Panc1 (cell line): ENCODE results near the gene RALGPS1. TPM values are rescaled to one million over a fixed set of nuclear protein-coding genes. Genes with fewer than 3 reads are reported as not detected.

Source experiments
- ATAC-seq: fragments of 200-7000 bp; cut with Tn5 transposase; 2 replicates; pipeline ENCODE4 v1.9.1; 2020; ENCODE audit warnings: mild to moderate bottlenecking, moderate library complexity
- BruUV-seq: library from RNA; stranded (reverse); fragments of 400-500 nt; replicated peaks from 2 replicates; lab custom pipeline; 2021; lab: Mats Ljungman, UMichigan
- CTCF ChIA-PET: fragments of 300-600 bp; sonication (Branson Sonifier 250); formaldehyde crosslinking; loops from one replicate; lab custom pipeline; 2022; ENCODE audit warnings: antibody characterized with exemption; lab: Charles Lee
- POLR2A ChIA-PET: fragments of 300-600 bp; sonication (Branson Sonifier 250); formaldehyde crosslinking; loops from one replicate; lab custom pipeline; 2022; ENCODE audit warnings: antibody characterized with exemption; lab: Charles Lee
- DNase-seq: peaks from one replicate; pipeline ENCODE4 v3.0.0-alpha.2; 2010; ENCODE audit warnings: low read depth, low spot score
- H3K27ac ChIP-seq: 2 replicates; pipeline ENCODE4 v1.5.1; 2011; ENCODE audit warnings: mild to moderate bottlenecking, low read length, inconsistent platforms
- H3K27me3 ChIP-seq: fragments of 200-500 bp; sonication (Bioruptor generic); 2 replicates; pipeline ENCODE4 v1.6.0; 2014; ENCODE audit warnings: low read length, inconsistent platforms; ENCODE audit not compliant: control insufficient read depth, insufficient read depth
- H3K36me3 ChIP-seq: fragments of 200-500 bp; sonication (Bioruptor generic); 2 replicates; pipeline ENCODE4 v1.5.1; 2014; ENCODE audit warnings: inconsistent platforms, mild to moderate bottlenecking, low read length, moderate library complexity; ENCODE audit not compliant: control insufficient read depth, insufficient read depth
- H3K4me1 ChIP-seq: 2 replicates; pipeline ENCODE4 v1.5.1; 2011; ENCODE audit warnings: inconsistent platforms, mild to moderate bottlenecking, low read length, moderate library complexity; ENCODE audit not compliant: control insufficient read depth, insufficient read depth
- H3K4me3 ChIP-seq, 2 experiments: 2 replicates each; pipeline ENCODE4 v1.5.1; 2011 to 2012; ENCODE audit warnings: low read depth in 2 of 2, low read length in 2 of 2, mild to moderate bottlenecking in 2 of 2, inconsistent platforms in 1 of 2, moderate library complexity in 1 of 2
- H3K9me3 ChIP-seq: fragments of 200-500 bp; sonication (Bioruptor generic); 2 replicates; pipeline ENCODE4 v1.5.1; 2014; ENCODE audit warnings: low read depth, mild to moderate bottlenecking, inconsistent platforms, low read length, moderate library complexity; ENCODE audit not compliant: control insufficient read depth, insufficient read depth
- CTCF ChIP-seq: fragments of 450-650 bp; IDR thresholded peaks from 2 replicates; pipeline ENCODE4 v1.5.1; 2017; ENCODE audit warnings: mild to moderate bottlenecking
- POLR2AphosphoS5 ChIP-seq: IDR thresholded peaks from 2 replicates; pipeline ENCODE4 v1.6.1; 2012; ENCODE audit warnings: mild to moderate bottlenecking, low read depth, low read length, moderate library complexity
- REST ChIP-seq, 2 experiments: IDR thresholded peaks; 2 replicates each; pipeline ENCODE4 v1.6.1; 2011 to 2012; ENCODE audit warnings: low read depth in 2 of 2, control low read depth in 1 of 2, low read length in 1 of 2, mild to moderate bottlenecking in 1 of 2, moderate library complexity in 1 of 2; ENCODE audit not compliant: insufficient read depth in 1 of 2
- SIN3A ChIP-seq: IDR thresholded peaks from 2 replicates; pipeline ENCODE4 v1.6.1; 2012; ENCODE audit warnings: low read depth, mild to moderate bottlenecking, low read length, moderate library complexity, borderline replicate concordance; ENCODE audit not compliant: insufficient read depth
- TCF7L2 ChIP-seq: IDR thresholded peaks from 2 replicates; pipeline ENCODE4 v1.6.1; 2011; ENCODE audit warnings: mild to moderate bottlenecking, low read depth, low read length, inconsistent platforms
- in situ Hi-C: cut with HindIII; loops from 2 replicates; pipeline ENCODE4 v1.10.0; 2016; ENCODE audit warnings: low sequenced_read_pairs, low pct_unique_long_range_greater_than_20kb
- intact Hi-C: fragments of 100-400 bp; cut with micrococcal nuclease; formaldehyde crosslinking; loops from one replicate; pipeline ENCODE4 v1.10.0; 2022; ENCODE audit not compliant: unreplicated experiment
- total RNA-seq: library from RNA; stranded (reverse); gene quantifications from one replicate; pipeline ENCODE4 v1.2.1, GENCODE V29; 2021; ENCODE audit not compliant: unreplicated experiment

RALGPS1 gene
- total RNA-seq, 1 experiment from 2014 or later = 7.2 TPM

- intact Hi-C loops = no loop called here
- POLR2A ChIA-PET = no interaction called here
- BruUV-seq = no TSS peak
Observed at GRCh38 chr9:127032256-127032655, 117.7 kb downstream of the RALGPS1 start.

GRCh38 chr9:127033061-127033460 is 118.5 kb downstream of the RALGPS1 start:
- intact Hi-C loops = no loop called here
- no peak for ATAC-seq
- Histone ChIP-seq H3K27ac (no peak overlapping the region), H3K4me1 (no peaks in the 10 kb centered on the region), H3K36me3 (no peaks in the 10 kb centered on the region), H3K27me3 (no peaks in the 10 kb centered on the region), H3K9me3 (no peaks in the 10 kb centered on the region), H3K4me3 (no peak overlapping the region)
- CTCF ChIA-PET = no interaction called here
- in situ Hi-C loops = no loop called here
- TF ChIP-seq CTCF (no peak), REST (IDR thresholded peaks at IDR 0.05; ENCODE audit: insufficient read depth in 1 of 2, low read depth in 2 of 2, low read length in 1 of 2) (no peak), TCF7L2 (no peak), POLR2AphosphoS5 (no peak), SIN3A (no peak)
- DNase-seq = no peak
- BruUV-seq = no TSS peak
- POLR2A ChIA-PET = no interaction called here

More at GRCh38 chr9:127032256-127032655, 117.7 kb downstream of the RALGPS1 start:
- in situ Hi-C loops = no loop called here
- H3K4me1 ChIP-seq = no peaks in the 10 kb centered on the region
- H3K9me3 ChIP-seq = no peaks in the 10 kb centered on the region
- CTCF ChIA-PET = no interaction called here
- H3K27me3 ChIP-seq = no peaks in the 10 kb centered on the region
- no peak for ATAC-seq
- no peaks in the 10 kb centered on the region for H3K36me3 ChIP-seq
- no peak overlapping the region for H3K27ac ChIP-seq
- DNase-seq = no peak
- no peak overlapping the region for H3K4me3 ChIP-seq
- TF ChIP-seq SIN3A = no peak
- no peak for TF ChIP-seq CTCF
- TF ChIP-seq TCF7L2 = no peak
- TF ChIP-seq REST (IDR thresholded peaks at IDR 0.05; ENCODE audit: insufficient read depth in 1 of 2, low read depth in 2 of 2, low read length in 1 of 2) = no peak
- no peak for TF ChIP-seq POLR2AphosphoS5
